HG03460 (cell line): ENCODE data around the gene GPD2.

Experiments used
- ATAC-seq: cut with Tn5 transposase; IDR thresholded peaks from one replicate; pipeline ENCODE4 v1.9.1; 2021; ENCODE audit not compliant: unreplicated experiment

Gene GPD2

GRCh38 chr2:156435396-156435717 lies 822 bp upstream of the GPD2 start:
- ATAC-seq: peak; percentile 1

DNA sequence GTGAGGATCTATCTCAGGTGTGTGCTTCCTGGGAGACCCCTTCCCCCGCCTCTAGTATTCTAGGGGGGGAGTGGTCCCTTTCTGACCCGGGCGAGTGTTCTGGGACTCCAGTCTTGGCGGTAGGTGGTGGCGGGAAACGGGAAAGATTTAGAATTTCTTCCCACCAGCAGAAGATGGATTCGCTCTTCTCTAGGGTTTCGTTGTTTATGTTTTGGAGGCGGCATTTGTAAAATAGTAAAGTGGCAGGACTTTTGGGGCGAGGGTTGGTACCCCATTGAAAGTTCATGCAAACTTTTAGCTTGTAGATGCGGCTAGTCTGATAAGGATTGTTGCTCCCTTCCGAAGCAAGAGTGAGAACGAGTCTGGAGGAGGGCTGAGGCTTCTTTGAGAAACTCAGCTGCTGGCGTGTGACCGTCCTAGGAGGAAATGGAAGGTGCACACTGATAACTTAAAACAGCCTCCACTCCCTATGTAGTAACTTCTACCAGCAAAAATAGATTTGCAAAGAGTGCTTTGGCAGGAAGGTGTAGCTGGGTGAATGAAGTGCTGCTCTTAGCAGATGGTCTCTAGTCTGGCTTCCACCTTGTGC lies 412 bp downstream of the GPD2 start:
- ATAC-seq: peak; percentile 47

DNA sequence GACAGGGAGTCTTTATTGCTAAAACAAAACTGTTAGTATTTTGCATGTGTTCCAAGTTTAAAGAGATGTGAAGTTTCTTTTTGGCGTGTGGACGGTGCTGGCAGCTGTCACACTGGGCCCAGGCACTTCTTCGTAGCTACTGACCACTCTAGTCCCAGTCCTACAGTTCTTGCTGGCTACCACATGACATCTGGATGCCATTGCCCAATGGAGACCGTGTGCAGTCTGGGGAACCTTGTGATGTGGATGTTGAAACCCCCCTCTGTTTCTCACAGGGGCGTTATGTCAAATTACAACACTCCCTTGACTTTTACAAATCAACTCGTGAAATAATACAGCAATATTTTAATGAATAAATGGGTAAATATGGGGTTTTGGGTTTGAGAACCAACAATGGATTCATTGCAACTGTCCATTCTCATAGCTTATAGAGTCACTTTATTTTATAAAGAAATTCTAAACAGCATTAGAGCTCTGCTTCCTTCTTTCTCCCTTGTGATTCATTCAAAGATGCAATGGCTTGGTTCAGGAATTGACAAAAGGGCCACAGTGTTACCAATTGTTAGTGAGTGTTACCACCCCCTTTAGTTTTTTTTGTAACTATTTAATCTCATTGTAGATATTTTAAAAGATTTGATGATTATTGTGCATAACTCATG lies 1.2 kb downstream of the GPD2 start:
- ATAC-seq: peak; percentile 18

GRCh38 chr2:156437931-156438410 lies 1.8 kb downstream of the GPD2 start:
- no peak for ATAC-seq

DNA sequence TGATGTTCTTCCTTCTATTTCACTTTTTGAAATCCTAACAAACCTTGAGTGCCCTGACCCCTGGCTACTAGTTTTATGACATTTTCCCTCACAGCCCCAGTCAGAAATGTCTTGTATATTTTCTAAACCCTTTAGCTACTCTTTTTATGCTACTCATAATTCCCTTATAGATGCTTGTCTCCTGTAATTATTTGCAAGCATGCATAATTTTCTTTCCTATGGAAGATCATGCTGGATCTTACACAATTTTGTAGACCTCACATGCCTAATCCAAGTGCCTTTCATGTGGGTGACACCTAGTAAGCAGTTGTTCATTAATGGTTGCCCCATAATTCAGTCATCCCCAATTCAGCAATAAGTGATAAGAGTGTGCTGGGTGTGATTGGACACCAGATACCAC lies 6.9 kb downstream of the GPD2 start:
- no peak for ATAC-seq

DNA sequence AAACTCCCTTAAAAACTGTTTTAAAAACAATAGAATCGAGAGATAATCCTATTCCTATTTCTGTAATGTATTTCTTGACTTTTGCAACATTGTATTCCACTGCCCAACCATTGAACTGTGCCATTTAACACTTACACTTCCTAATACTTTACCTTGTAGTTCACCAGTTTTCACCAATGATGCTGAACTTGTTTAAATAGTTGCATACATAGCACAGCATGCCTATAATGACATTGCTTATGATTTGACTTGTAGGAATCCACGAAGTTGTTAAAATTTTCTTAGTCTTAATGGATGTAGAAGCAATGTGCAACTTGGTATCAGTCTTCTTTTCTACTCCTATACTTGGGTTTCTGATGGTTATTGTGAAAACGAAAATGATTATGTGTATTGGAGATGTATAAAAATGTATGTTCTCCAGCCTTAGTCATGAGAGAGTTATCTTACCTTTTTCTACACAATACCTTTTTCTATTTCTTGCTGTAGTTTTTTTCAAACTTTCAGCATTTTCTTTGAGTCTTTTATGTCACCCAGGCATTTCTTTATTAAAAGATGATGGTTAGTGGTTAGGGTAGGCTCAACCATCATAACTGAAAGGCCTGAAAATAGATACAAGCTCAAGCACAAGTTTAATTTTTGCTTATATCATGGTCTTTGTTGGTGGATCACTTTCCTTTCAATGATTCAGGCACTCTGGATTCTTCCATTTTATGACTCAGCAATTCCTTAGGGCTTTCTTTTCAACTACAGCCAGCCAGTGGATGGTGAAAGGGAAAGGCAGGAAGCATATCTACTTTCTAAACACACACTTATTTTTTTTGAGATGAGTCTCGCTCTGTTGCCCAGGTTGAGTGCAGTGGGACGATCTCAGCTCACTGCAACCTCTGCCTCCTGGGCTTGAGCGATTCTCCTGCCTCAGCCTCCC lies 9.4 kb downstream of the GPD2 start:
- peak; percentile 60 for ATAC-seq

DNA sequence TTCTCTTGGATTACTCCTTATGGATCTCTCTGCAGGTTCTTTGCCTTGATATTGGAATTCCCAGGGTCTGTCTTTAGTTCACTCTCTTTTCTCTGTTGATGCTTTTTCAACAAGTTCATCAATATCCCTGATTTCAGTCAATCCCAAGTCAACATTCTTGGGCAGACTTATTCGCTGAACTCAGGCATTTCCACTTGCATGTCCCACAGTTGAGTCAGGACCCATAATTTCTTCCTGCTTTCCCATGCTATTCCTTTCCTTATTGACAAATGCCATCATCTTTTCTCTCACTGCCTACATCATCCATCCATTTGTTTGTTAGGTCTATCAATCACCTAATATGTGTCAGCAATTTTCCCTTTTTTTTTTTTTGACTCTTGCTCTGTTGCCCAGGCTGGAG lies 11.6 kb downstream of the GPD2 start:
- no peak for ATAC-seq

GRCh38 chr2:156448766-156449165 lies 12.6 kb downstream of the GPD2 start:
- no peak for ATAC-seq

DNA sequence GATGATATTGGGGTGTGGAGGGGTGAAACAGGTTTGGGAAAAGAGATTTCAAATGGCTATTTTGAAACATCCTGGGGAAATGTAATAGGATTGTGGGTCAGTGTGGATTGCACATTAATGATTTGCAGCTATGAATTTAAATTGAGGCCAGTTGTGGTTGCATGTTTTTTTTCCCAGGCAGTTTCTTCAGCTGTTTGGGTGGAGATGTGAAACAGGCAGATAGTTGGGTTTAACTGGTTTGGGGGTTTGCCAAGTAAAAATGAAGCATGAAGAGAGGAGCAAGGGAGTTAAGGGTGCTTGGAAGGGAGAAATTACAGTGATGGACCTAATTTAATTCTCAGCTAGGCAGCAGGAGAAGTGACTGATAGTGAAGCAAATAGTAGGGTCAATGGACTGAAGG lies 16.8 kb downstream of the GPD2 start:
- ATAC-seq: no peak

DNA sequence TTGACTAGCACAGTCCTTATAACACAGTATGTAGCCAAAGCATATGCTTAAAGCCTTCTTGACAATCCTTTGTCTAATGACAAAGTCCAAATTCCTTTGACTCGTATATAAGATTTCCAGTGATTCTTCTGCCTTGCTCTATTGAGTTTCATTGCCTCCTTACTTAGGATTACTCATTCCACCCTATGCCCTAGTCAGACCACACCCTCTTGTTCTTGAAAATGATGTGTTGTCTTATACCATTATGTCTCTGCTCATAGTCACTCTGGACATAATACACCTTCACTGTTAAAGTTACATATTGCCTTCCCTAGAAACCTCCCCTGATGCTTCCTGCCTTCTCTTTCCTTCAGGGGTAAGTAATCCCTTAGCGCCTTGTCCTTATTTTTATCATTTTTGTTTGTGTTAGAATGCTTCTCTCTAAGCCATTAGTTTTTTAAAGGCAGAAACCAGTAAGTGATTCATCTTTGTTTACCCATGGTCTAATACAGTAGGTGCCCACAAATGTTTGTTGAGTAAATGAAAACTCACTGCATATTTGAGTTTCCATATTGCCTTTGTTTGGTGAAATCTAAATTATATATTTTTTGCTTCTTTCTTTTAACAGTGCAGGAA lies 19.3 kb downstream of the GPD2 start:
- ATAC-seq: peak; percentile 39

DNA sequence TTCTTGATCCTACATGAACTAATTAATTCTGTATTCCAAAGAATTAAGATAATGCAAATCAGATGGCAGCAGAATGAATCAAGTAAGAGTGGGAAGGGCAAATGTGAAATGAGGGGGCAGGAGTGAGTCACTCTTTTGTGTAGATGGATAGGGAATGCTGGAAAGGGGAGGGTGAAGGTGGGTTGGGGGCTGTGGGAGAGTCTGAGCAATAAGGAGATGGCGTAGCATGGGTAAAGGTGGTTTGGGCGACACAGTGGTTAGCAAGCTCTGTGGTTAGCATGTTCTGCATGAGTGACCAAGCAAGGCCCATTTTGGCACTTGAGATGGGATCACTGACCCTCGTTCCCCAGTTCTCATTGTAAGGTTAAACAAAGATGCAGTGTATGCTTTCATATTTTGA lies 20.4 kb downstream of the GPD2 start:
- ATAC-seq: peak; percentile 82

DNA sequence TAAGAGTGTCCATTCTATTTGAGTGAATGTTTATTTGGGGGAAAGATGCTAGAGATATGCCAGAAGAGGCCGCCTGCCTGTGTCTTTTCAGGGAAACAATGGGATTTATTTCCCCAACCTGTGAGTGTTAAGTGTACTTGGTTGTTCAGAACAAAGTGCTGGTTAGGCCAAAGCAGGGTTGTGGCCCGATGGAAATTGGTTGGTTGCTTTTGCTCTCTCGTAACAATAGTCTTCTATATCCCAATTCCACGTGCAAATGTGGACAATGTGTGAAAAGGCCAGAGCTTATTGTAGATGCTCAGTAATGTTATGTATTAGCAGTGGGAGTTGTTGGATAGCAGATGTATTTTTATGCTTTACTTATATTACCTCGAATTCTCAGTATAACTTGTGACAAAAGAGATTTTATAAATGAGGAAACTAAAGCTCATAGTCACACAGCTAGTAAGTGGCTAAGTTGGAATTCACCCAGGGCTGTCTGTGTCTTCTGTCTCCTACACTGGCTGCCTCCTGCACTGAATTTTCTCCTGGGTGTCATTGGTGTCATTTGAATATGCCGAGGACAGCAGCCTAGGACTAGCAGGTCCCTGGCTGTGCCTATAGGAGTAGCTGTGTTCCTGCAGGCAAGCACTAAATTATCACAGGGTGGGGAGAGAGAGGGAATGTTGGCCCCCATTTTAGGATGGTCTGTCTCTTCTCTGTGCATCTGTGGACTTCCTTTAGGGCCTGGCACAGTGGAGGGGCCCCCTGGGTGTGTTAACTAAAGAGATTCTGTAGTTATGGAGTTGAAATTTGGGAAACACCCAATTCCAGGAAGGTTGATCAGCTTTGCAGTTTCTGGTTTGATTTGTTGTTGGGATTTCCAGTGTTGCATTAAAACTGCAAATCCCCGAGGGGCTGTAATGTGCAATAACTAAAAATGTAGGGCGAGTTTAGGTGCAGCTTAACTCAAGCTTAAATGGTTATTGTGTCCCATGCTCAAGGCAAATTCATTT lies 21.6 kb downstream of the GPD2 start:
- ATAC-seq: no peak

DNA sequence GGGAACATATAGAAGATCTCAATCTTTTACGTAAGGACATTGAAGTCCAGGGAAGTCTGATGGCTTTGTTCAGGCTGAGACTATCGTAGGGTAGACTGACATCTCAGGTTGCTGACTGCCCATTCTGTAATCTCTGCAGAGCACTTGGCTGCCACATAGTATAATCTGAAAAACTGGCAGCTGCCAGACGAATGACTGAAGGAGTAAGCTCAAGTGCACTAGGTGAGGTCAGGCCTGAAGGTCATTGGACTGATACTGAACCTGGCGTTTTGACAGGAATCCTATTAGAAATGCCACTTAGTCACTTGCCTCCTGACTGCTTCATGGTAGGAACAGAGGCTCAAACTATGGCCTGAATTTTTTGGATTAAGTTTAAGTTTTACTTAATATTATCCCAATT lies 23.5 kb downstream of the GPD2 start:
- ATAC-seq: no peak

- no peak for ATAC-seq
Observed at GRCh38 chr2:156464106-156464505, 27.9 kb downstream of the GPD2 start.

GRCh38 chr2:156465573-156465972 lies 29.4 kb downstream of the GPD2 start:
- no peak for ATAC-seq

DNA sequence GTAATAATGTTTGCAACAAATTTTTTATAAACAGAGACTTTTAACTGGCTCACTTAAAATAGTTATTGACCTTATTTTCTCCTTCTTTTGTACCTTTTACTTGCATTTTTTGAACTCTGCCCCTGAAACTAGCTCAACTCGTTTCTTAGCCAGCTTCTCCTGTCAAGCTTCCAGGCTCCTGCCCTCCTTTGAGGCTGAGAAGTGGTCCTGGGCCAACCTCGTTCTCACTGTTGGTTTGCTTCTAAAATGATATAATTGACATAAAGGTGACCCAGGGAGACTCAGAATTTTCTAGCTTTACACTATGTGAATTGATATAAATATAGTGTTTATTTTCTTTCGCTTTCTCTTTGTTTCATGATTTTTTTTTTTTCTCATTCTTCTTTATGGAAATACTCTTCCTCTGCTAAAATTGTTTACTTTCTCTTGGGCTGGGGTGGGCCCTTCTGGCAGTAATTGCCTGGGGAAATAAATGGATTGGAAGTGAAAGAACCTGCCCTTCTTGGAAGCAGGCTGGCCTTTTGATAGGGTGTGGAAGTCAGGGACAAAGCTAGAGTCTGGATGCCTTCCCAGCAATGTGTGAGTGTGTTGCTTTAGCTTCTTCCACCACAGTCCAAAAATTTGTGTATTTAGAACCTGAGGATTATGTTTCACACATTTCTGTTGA lies 30.7 kb downstream of the GPD2 start:
- ATAC-seq: no peak

DNA sequence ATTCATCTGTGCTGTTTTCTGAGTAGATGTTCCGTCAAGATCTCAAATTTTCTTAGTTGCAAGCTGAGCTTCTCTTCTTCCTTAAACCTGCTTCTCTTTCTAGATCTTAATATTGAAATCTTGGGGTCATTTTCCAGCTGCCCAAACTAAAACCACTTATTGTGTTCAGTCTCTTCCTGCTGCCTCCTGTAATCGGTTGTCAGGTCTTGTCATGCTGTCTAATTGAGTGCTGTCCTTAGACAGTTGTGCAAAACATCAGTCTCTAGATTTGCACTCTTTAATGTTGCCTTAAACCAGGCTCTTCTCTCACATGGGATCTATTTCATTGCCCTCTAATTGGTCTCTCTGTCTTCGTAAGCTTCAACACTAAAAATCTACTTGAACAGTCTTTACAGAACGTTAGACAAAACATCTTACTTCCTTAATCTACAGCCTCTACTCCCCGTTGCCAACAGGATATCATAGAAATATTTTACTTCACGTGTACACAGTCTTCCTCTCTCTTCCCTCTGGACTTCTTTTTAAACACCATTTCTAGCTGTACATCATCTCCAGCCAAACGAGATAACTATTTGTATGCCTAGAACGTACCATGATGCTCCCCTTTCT lies 34.9 kb downstream of the GPD2 start:
- peak; percentile 38 for ATAC-seq

DNA sequence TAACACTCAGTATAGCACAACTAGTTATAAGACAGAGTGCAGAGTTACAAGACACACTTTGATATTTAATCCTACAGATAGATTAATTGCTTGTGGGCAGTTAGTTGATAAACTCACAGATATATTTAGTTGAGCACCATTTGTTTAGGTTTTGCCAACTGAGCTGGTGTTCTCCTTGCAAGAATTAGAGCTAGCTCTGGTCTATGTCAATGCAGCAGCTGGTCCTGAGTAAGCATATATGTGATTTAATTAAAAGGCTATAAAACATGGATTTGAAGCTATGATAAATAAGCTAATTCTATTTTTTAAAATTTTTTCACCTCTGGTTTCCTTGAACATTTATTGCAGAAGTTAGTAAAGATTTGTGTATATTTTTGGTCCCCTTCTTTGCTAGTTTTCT lies 35.6 kb downstream of the GPD2 start:
- no peak for ATAC-seq

- ATAC-seq: peak; percentile 39
Observed at GRCh38 chr2:156472686-156473085, 36.5 kb downstream of the GPD2 start.
